ENCODE results near the gene CPB1.

DNA sequence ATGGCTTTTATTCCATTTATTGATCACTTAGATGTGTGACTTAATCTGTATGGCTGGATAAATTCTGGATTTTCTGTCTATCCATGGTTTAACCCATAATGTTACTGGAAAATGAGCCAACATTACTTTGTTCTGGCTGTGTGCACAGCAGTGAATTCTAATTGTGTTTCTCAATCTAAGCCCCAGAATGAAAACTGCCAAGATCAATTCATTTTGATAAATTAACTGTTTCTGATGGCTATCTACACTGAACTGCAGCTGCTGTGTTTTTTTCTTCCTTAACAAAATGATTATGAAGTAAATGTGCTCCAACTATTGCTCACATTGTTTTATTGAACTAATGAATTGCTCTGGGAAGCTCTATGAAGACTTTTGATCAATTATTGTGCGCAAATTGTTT lies 35.7 kb upstream of the CPB1 start:
- TF ChIP-seq POLR2AphosphoS5 (IDR thresholded peaks at IDR 0.05; ENCODE audit: low read depth, low read length) = no peak
- TF ChIP-seq POLR2A (IDR thresholded peaks at IDR 0.05; ENCODE audit: low read depth, low read length) = no peak
